Loucy (cell line): Measurements from ENCODE around the gene GPR12.

Experiments
- CTCF ChIP-seq: fragments of 200-600 bp; sonication (generic); conservative IDR thresholded peaks from 2 replicates; pipeline ENCODE4 v1.5.1; 2014; ENCODE audit warnings: mild to moderate bottlenecking, antibody characterized with exemption, low read length
- EZH2phosphoT487 ChIP-seq: fragments of 200-600 bp; IDR thresholded peaks from 2 replicates; pipeline ENCODE4 v1.6.1; 2018; ENCODE audit warnings: antibody characterized with exemption, mild to moderate bottlenecking, moderate library complexity, borderline replicate concordance

GRCh38 chr13:26727122-26727521 lies 33.5 kb downstream of the GPR12 start:
- TF ChIP-seq CTCF (no peak), EZH2phosphoT487 (no peak)
